Measurements from ENCODE around the gene SETX. TPM values are rescaled to one million over a fixed set of nuclear protein-coding genes. Genes with fewer than 3 reads are reported as not detected.

Gene SETX
- total RNA-seq, 1 experiment from 2014 or later, result 44.3 TPM

DNA sequence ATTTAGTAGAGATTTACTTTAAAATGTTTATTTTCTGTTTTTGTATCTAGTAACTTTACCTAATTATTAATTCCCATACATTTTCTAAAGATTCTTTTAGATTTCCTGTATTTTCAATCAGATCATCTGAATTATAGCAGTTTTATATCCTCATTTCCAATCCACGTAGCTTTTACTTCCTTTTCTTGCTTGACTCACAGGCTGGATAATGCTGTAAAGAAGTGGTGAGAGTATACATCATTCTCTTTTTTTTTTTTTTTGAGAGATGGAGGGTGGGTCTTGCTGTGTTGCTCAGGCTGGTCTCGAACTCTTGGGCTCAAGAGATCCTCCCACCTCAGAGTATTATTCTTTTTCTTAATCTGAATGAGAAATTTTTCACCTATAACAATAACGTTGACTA lies 11.2 kb upstream of the SETX start:
- no peak for DNase-seq

More for the DNA sequence above, 11.2 kb upstream of the SETX start:
- no peak overlapping the region for H2BK120ac ChIP-seq (ENCODE audit: low read depth, low read length, poor library complexity, severe bottlenecking)
- H4K91ac ChIP-seq (ENCODE audit: insufficient read length, low read depth, low read length), result no peak overlapping the region
- H3K9me3 ChIP-seq (ENCODE audit: control insufficient read depth, low read depth, low read length), result no peaks in the 10 kb centered on the region
- H3K18ac ChIP-seq (ENCODE audit: insufficient read length, low read depth, low read length), result no peak overlapping the region
- no peaks in the 10 kb centered on the region; the same call in 1 of the 2 replicates for H3K27me3 Mint-ChIP-seq (ENCODE audit: low read depth)
- H4K8ac ChIP-seq (replicated peaks; ENCODE audit: insufficient read length, low read depth, low read length), result no peak overlapping the region
- no peak overlapping the region for H2BK12ac ChIP-seq (ENCODE audit: insufficient read length, low read depth, low read length)
- no peaks in the 10 kb centered on the region for H3K36me3 Mint-ChIP-seq (ENCODE audit: insufficient read depth in 1 of 3, low read depth in 3 of 3)
- H4K20me1 ChIP-seq (ENCODE audit: control insufficient read depth, insufficient read depth, insufficient read length), result no peaks in the 10 kb centered on the region
- H2BK15ac ChIP-seq (ENCODE audit: low read depth, low read length), result no peak overlapping the region
- H3K79me1 ChIP-seq (ENCODE audit: insufficient read depth, low read depth, low read length, poor library complexity, severe bottlenecking), result no peaks in the 10 kb centered on the region
- no peak overlapping the region for H3K9ac ChIP-seq (ENCODE audit: extremely low read depth, insufficient read length, low read length)
- H3K79me2 ChIP-seq (ENCODE audit: insufficient read depth, low read length), result no peaks in the 10 kb centered on the region
- H2BK20ac ChIP-seq (ENCODE audit: low read depth, low read length, poor library complexity, severe bottlenecking), result no peak overlapping the region
- H2AK5ac ChIP-seq (ENCODE audit: insufficient read length, low read length), result no peak overlapping the region
- H4K5ac ChIP-seq (ENCODE audit: insufficient read length, low read depth, low read length), result no peak overlapping the region
- no peaks in the 10 kb centered on the region for H3K4me1 Mint-ChIP-seq
- H3K4me1 ChIP-seq (ENCODE audit: insufficient read depth, low read length), result no peaks in the 10 kb centered on the region
- no peak overlapping the region for H3K27ac Mint-ChIP-seq
- no peak overlapping the region for H2AFZ ChIP-seq (ENCODE audit: low read length)
- no peak overlapping the region for H3K14ac ChIP-seq (ENCODE audit: insufficient read depth, low read length)
- TF ChIP-seq CTCF (conservative IDR thresholded peaks at IDR 0.05), result no peak
- no peak overlapping the region for H3T11ph ChIP-seq (ENCODE audit: low read length)
- H3K4ac ChIP-seq (ENCODE audit: low read depth, low read length), result no peak overlapping the region
- H3K56ac ChIP-seq (ENCODE audit: insufficient read length, low read depth, low read length), result no peak overlapping the region
- H2BK5ac ChIP-seq (ENCODE audit: insufficient read length, low read length), result no peak overlapping the region
- H3K27ac ChIP-seq (ENCODE audit: insufficient read length, low read depth, low read length), result no peak overlapping the region
- H3K27me3 ChIP-seq (ENCODE audit: insufficient read depth, low read length), result no peaks in the 10 kb centered on the region
- no peak overlapping the region for H3K4me2 ChIP-seq (ENCODE audit: insufficient read depth, insufficient read length, low read length)
- WGBS (ENCODE audit: extremely low coverage, insufficient read length, low lambda C conversion rate), result no CpG with 5 or more reads among the region's 3 CpGs
- no peaks in the 10 kb centered on the region for H3K23me2 ChIP-seq (ENCODE audit: insufficient read length, low read depth, low read length, poor library complexity, severe bottlenecking)
- no peak overlapping the region for H3K4me3 Mint-ChIP-seq
- no peak overlapping the region for H3K23ac ChIP-seq (ENCODE audit: insufficient read length, low read depth, low read length)
- H3K9me3 Mint-ChIP-seq, result no peaks in the 10 kb centered on the region
